GM23338 (cell line): ENCODE measurements around the gene SLC4A4. TPM values are rescaled to one million over a fixed set of nuclear protein-coding genes. Genes with fewer than 3 reads are reported as not detected.

ENCODE experiments used
- ATAC-seq: fragments of 200-7000 bp; cut with Tn5 transposase; 3 replicates; pipeline ENCODE4 v1.9.1; 2020
- DNase-seq: peaks from one replicate; pipeline ENCODE4 v3.0.0-alpha.2; 2015; ENCODE audit warnings: low spot score
- H2AFZ ChIP-seq: fragments of 200-600 bp; sonication (generic); 2 replicates; pipeline ENCODE4 v1.8.0; 2016; ENCODE audit warnings: antibody characterized with exemption, mild to moderate bottlenecking, moderate library complexity
- H3F3A ChIP-seq: fragments of 200-600 bp; sonication (generic); replicated peaks from 2 replicates; pipeline ENCODE4 v1.8.0; 2017; ENCODE audit warnings: antibody characterized with exemption, mixed run types, low read depth
- H3K27ac ChIP-seq: fragments of 200-600 bp; sonication (generic); 2 replicates; pipeline ENCODE4 v1.6.1; 2016; ENCODE audit warnings: low read depth
- H3K27me3 ChIP-seq: fragments of 200-600 bp; sonication (generic); 2 replicates; pipeline ENCODE4 v1.8.0; 2016; ENCODE audit warnings: mild to moderate bottlenecking, mixed run types, moderate library complexity; ENCODE audit not compliant: insufficient read depth
- H3K36me3 ChIP-seq: fragments of 200-600 bp; sonication (generic); 2 replicates; pipeline ENCODE4 v1.8.0; 2016; ENCODE audit warnings: mild to moderate bottlenecking; ENCODE audit not compliant: insufficient read depth
- H3K4me1 ChIP-seq: fragments of 200-600 bp; sonication (generic); 2 replicates; pipeline ENCODE4 v1.8.0; 2016; ENCODE audit warnings: mild to moderate bottlenecking, moderate library complexity; ENCODE audit not compliant: insufficient read depth
- H3K4me2 ChIP-seq: fragments of 200-600 bp; sonication (generic); 2 replicates; pipeline ENCODE4 v1.7.1; 2017; ENCODE audit warnings: mixed run types
- H3K4me3 ChIP-seq: fragments of 200-600 bp; sonication (generic); 2 replicates; pipeline ENCODE4 v1.6.1; 2016; ENCODE audit warnings: mixed run types
- H3K79me2 ChIP-seq: fragments of 200-600 bp; sonication (generic); replicated peaks from 2 replicates; pipeline ENCODE4 v1.8.0; 2017; ENCODE audit warnings: mild to moderate bottlenecking; ENCODE audit not compliant: insufficient read depth
- H3K9me2 ChIP-seq: fragments of 200-600 bp; sonication (generic); 2 replicates; pipeline ENCODE4 v1.8.0; 2017; ENCODE audit not compliant: insufficient read depth
- H4K20me1 ChIP-seq: fragments of 200-600 bp; sonication (generic); replicated peaks from 2 replicates; pipeline ENCODE4 v1.8.0; 2017; ENCODE audit warnings: mild to moderate bottlenecking; ENCODE audit not compliant: insufficient read depth
- H3K27ac Mint-ChIP-seq: 2 replicates; pipeline ENCODE4 v1.8.0; 2020; ENCODE audit warnings: inconsistent platforms, mild to moderate bottlenecking, moderate library complexity, mixed read lengths
- H3K27me3 Mint-ChIP-seq: 3 replicates; pipeline ENCODE4 v1.8.0; 2022; ENCODE audit warnings: low read depth, mild to moderate bottlenecking, moderate library complexity, mixed read lengths, inconsistent platforms; ENCODE audit not compliant: insufficient read depth, poor library complexity
- H3K36me3 Mint-ChIP-seq: 3 replicates; pipeline ENCODE4 v1.8.0; 2021; ENCODE audit warnings: low read depth, mild to moderate bottlenecking, inconsistent platforms, moderate library complexity, mixed read lengths
- H3K4me1 Mint-ChIP-seq: 3 replicates; pipeline ENCODE4 v1.8.0; 2020; ENCODE audit warnings: mild to moderate bottlenecking, inconsistent platforms, mixed read lengths
- H3K4me3 Mint-ChIP-seq: 3 replicates; pipeline ENCODE4 v1.8.0; 2021; ENCODE audit warnings: moderate library complexity, mild to moderate bottlenecking, inconsistent platforms, mixed read lengths
- H3K9me3 Mint-ChIP-seq: 3 replicates; pipeline ENCODE4 v1.8.0; 2020; ENCODE audit warnings: moderate library complexity, mild to moderate bottlenecking, inconsistent platforms, mixed read lengths
- CREB1 ChIP-seq: fragments of 250-450 bp; sonication (Bioruptor Pico); IDR thresholded peaks from 2 replicates; pipeline ENCODE4 v1.5.0; 2020; ENCODE audit warnings: low read depth, mild to moderate bottlenecking, moderate library complexity
- CTCF ChIP-seq, 2 experiments: fragments of 200-600 bp in 1 of 2; sonication (generic) in 1 of 2; conservative IDR thresholded peaks; 2 replicates each; pipeline versions ENCODE4 v1.5.1 to v1.6.1; 2016 to 2017; ENCODE audit warnings: antibody characterized with exemption in 2 of 2, low read depth in 2 of 2, mild to moderate bottlenecking in 2 of 2, moderate library complexity in 1 of 2
- ETS1 ChIP-seq: IDR thresholded peaks from 2 replicates; pipeline ENCODE4 v1.6.1; 2016; ENCODE audit warnings: antibody characterized with exemption
- EZH2 ChIP-seq: fragments of 200-600 bp; sonication (generic); IDR thresholded peaks from one replicate; pipeline ENCODE4 v1.8.0; 2017; ENCODE audit warnings: antibody characterized with exemption, mild to moderate bottlenecking, low read depth; ENCODE audit not compliant: unreplicated experiment
- EZH2phosphoT487 ChIP-seq: fragments of 200-600 bp; sonication (generic); IDR thresholded peaks from one replicate; pipeline ENCODE4 v1.8.1; 2018; ENCODE audit warnings: antibody characterized with exemption; ENCODE audit not compliant: unreplicated experiment
- JUNB ChIP-seq: IDR thresholded peaks from one replicate; pipeline ENCODE4 v1.6.1; 2016; ENCODE audit warnings: antibody characterized with exemption; ENCODE audit not compliant: unreplicated experiment
- NANOG ChIP-seq: IDR thresholded peaks from 2 replicates; pipeline ENCODE4 v1.6.1; 2016; ENCODE audit warnings: antibody characterized with exemption, borderline replicate concordance
- POLR2AphosphoS5 ChIP-seq: IDR thresholded peaks from 2 replicates; pipeline ENCODE4 v1.6.1; 2016; ENCODE audit warnings: antibody characterized with exemption, low read depth
- REST ChIP-seq: IDR thresholded peaks from one replicate; pipeline ENCODE4 v1.6.1; 2018; ENCODE audit warnings: antibody characterized with exemption; ENCODE audit not compliant: unreplicated experiment
- STAT1 ChIP-seq: IDR thresholded peaks from one replicate; pipeline ENCODE4 v1.6.1; 2016; ENCODE audit warnings: antibody characterized with exemption; ENCODE audit not compliant: unreplicated experiment
- ZNF114 ChIP-seq: fragments of 250-450 bp; sonication (Bioruptor Pico); IDR thresholded peaks from 2 replicates; pipeline ENCODE4 v1.5.0; 2020; ENCODE audit warnings: mild to moderate bottlenecking, moderate library complexity
- ZNF331 ChIP-seq: fragments of 250-450 bp; sonication (Bioruptor Pico); IDR thresholded peaks from 2 replicates; pipeline ENCODE4 v1.5.0; 2020; ENCODE audit warnings: low read depth, mild to moderate bottlenecking, moderate library complexity
- ZNF462 ChIP-seq: fragments of 250-450 bp; sonication (Bioruptor Pico); IDR thresholded peaks from 2 replicates; pipeline ENCODE4 v1.5.0; 2020; ENCODE audit warnings: mild to moderate bottlenecking, moderate library complexity
- polyA plus RNA-seq: library from polyadenylated mRNA; unstranded; fragments of >200 nt; fragmentation: Nextera tagmentation; extraction: Ambion mirVana; gene quantifications from 2 replicates; pipeline ENCODE4 v1.2.1, GENCODE V29; 2016
- total RNA-seq: library from RNA; depleted of rRNA; stranded (reverse); fragments of >200 nt; shearing (Covaris generic); gene quantifications from 2 replicates; pipeline ENCODE4 v1.2.3, GENCODE V29; 2014

Gene SLC4A4
- total and polyA plus RNA-seq, 2 experiments from 2014 or later = 1.0 to 1.5 TPM

- Histone ChIP-seq H3F3A (no peaks in the 10 kb centered on the region), H3K4me2 (no peak overlapping the region)
- no peak for DNase-seq
Measured at GRCh38 chr4:71533121-71533520, 194.3 kb downstream of the SLC4A4 start.

More at GRCh38 chr4:71533121-71533520, 194.3 kb downstream of the SLC4A4 start:
- no peak overlapping the region for H3K4me3 Mint-ChIP-seq
- H3K79me2 ChIP-seq = no peaks in the 10 kb centered on the region
- H3K36me3 ChIP-seq = no peaks in the 10 kb centered on the region
- H3K4me3 ChIP-seq = no peak overlapping the region
- no peaks in the 10 kb centered on the region for H3K27me3 ChIP-seq
- no peaks in the 10 kb centered on the region for H3K9me2 ChIP-seq
- H3K27me3 Mint-ChIP-seq = peaks cover 3% of the 10 kb centered on the region
- no peaks in the 10 kb centered on the region for H4K20me1 ChIP-seq
- H3K27ac ChIP-seq = no peak overlapping the region
- no peaks in the 10 kb centered on the region for H3K4me1 Mint-ChIP-seq
- TF ChIP-seq CTCF (conservative IDR thresholded peaks at IDR 0.05; ENCODE audit: low read depth in 2 of 2) = no peak
- TF ChIP-seq JUNB = no peak
- TF ChIP-seq ZNF462 = no peak
- no peak for TF ChIP-seq ZNF331
- no peak for TF ChIP-seq REST
- TF ChIP-seq POLR2AphosphoS5 = no peak
- TF ChIP-seq EZH2phosphoT487 = no peak
- TF ChIP-seq ETS1 = no peak
- no peak for TF ChIP-seq CREB1
- TF ChIP-seq STAT1 = no peak
- no peak for TF ChIP-seq EZH2
- no peak for TF ChIP-seq ZNF114
- TF ChIP-seq NANOG = no peak
- no peaks in the 10 kb centered on the region for H3K4me1 ChIP-seq
- no peak overlapping the region for H3K27ac Mint-ChIP-seq
- H3K9me3 Mint-ChIP-seq = no peaks in the 10 kb centered on the region
- ATAC-seq = no peak
- H2AFZ ChIP-seq = no peak overlapping the region
- no peaks in the 10 kb centered on the region for H3K36me3 Mint-ChIP-seq
